Cardiac muscle cell (in vitro differentiated cells and primary cell): ENCODE results near the gene RYR3. TPM values are rescaled to one million over a fixed set of nuclear protein-coding genes. Genes with fewer than 3 reads are reported as not detected.

ENCODE experiments used
- DNase-seq, 2 donors: peaks; one replicate each; pipeline versions ENCODE4 v3.0.0 to v3.0.0-alpha.2; 2010 to 2017; ENCODE audit warnings: low read depth in 1 of 2, low spot score in 1 of 2
- H3K27ac ChIP-seq: fragments of 200-600 bp; sonication (generic); 2 replicates; pipeline ENCODE4 v1.5.1; 2016
- H3K27me3 ChIP-seq: fragments of 200-600 bp; sonication (generic); 2 replicates; pipeline ENCODE4 v1.6.0; 2016; ENCODE audit warnings: control low read depth
- H3K36me3 ChIP-seq: fragments of 200-600 bp; sonication (generic); 2 replicates; pipeline ENCODE4 v1.5.1; 2016; ENCODE audit warnings: control low read depth
- H3K4me1 ChIP-seq: fragments of 200-600 bp; sonication (generic); 2 replicates; pipeline ENCODE4 v1.8.1; 2017; ENCODE audit warnings: low read depth, mild to moderate bottlenecking, mixed run types
- H3K4me3 ChIP-seq: fragments of 200-600 bp; sonication (generic); 2 replicates; pipeline ENCODE4 v1.5.1; 2016; ENCODE audit warnings: mild to moderate bottlenecking
- H3K9me3 ChIP-seq: fragments of 200-600 bp; sonication (generic); 2 replicates; pipeline ENCODE4 v1.5.1; 2017; ENCODE audit warnings: low read depth, mild to moderate bottlenecking, control low read depth
- CTCF ChIP-seq: IDR thresholded peaks from 2 replicates; pipeline ENCODE4 v1.5.1; 2012; ENCODE audit warnings: low read depth, mild to moderate bottlenecking, low read length
- polyA plus RNA-seq: library from polyadenylated mRNA; unstranded; fragments of >200 nt; fragmentation: Nextera tagmentation; extraction: Ambion mirVana; gene quantifications from 2 replicates; pipeline ENCODE4 v1.2.1, GENCODE V29; 2016
- total RNA-seq: library from RNA; depleted of rRNA; stranded (reverse); fragments of >200 nt; gene quantifications from 2 replicates; pipeline ENCODE4 v1.2.3, GENCODE V29; 2016

Gene RYR3
- total and polyA plus RNA-seq, 2 experiments from 2014 or later: 0.39 to 0.54 TPM

GRCh38 chr15:33766389-33766788 is 455.6 kb downstream of the RYR3 start:
- Histone ChIP-seq H3K36me3 (no peaks in the 10 kb centered on the region), H3K4me1 (no peaks in the 10 kb centered on the region), H3K27ac (no peak overlapping the region), H3K4me3 (no peak overlapping the region), H3K9me3 (no peaks in the 10 kb centered on the region), H3K27me3 (no peaks in the 10 kb centered on the region)
- TF ChIP-seq CTCF: no peak
- DNase-seq: no peak

GRCh38 chr15:33768670-33769190 is 458.0 kb downstream of the RYR3 start:
- H3K4me3 ChIP-seq: no peak overlapping the region
- no peak for DNase-seq
- H3K9me3 ChIP-seq: no peaks in the 10 kb centered on the region
- H3K27me3 ChIP-seq: no peaks in the 10 kb centered on the region
- H3K27ac ChIP-seq: no peak overlapping the region
- H3K4me1 ChIP-seq: no peaks in the 10 kb centered on the region
- H3K36me3 ChIP-seq: no peaks in the 10 kb centered on the region
- no peak for TF ChIP-seq CTCF

- H3K9me3 ChIP-seq: no peaks in the 10 kb centered on the region
- no peak for DNase-seq
- H3K4me1 ChIP-seq: no peaks in the 10 kb centered on the region
- no peaks in the 10 kb centered on the region for H3K36me3 ChIP-seq
- H3K27ac ChIP-seq: no peak overlapping the region
- no peak overlapping the region for H3K4me3 ChIP-seq
- no peaks in the 10 kb centered on the region for H3K27me3 ChIP-seq
- TF ChIP-seq CTCF: no peak
These were observed 463.2 kb downstream of the RYR3 start for GRCh38 chr15:33773969-33774368.

GRCh38 chr15:33778852-33779251 is 468.1 kb downstream of the RYR3 start:
- Histone ChIP-seq H3K4me3 (no peak overlapping the region), H3K4me1 (no peaks in the 10 kb centered on the region), H3K27me3 (no peaks in the 10 kb centered on the region), H3K27ac (no peak overlapping the region), H3K9me3 (no peaks in the 10 kb centered on the region), H3K36me3 (no peaks in the 10 kb centered on the region)
- no peak for DNase-seq
- TF ChIP-seq CTCF: no peak

GRCh38 chr15:33780011-33780768 is 469.4 kb downstream of the RYR3 start:
- no peak for TF ChIP-seq CTCF
- Histone ChIP-seq H3K36me3 (no peaks in the 10 kb centered on the region), H3K9me3 (no peaks in the 10 kb centered on the region), H3K4me3 (no peak overlapping the region), H3K27ac (no peak overlapping the region), H3K4me1 (no peaks in the 10 kb centered on the region), H3K27me3 (no peaks in the 10 kb centered on the region)
- DNase-seq: no peak
